GM12892 (cell line): ENCODE data around the gene PCNT.
"Not testable (repeated sequence)": the region's sequence is repeated elsewhere in the genome, so short reads cannot be mapped to it uniquely, and the experiment has no call there.

Experiments used
- DNase-seq: peaks from one replicate; pipeline ENCODE4 v3.0.0; 2011; ENCODE audit not compliant: insufficient read length
- FAIRE-seq: peaks from 2 replicates; lab custom pipeline; 2011; peaks lifted over from hg19 to GRCh38; lab: Jason Lieb, UNC
- POLR2A ChIP-seq: IDR thresholded peaks from 2 replicates; pipeline ENCODE4 v1.6.1; 2011; ENCODE audit warnings: low read depth, low read length, control low read depth
- POLR2AphosphoS5 ChIP-seq: IDR thresholded peaks from 2 replicates; pipeline ENCODE4 v1.6.1; 2011; ENCODE audit warnings: low read depth, low read length, control low read depth
- TAF1 ChIP-seq: IDR thresholded peaks from 2 replicates; pipeline ENCODE4 v1.6.1; 2011; ENCODE audit warnings: low read depth, mild to moderate bottlenecking, control low read depth, low read length, borderline replicate concordance

PCNT gene

GRCh38 chr21:46441331-46441730 is 117.4 kb downstream of the PCNT start:
- TF ChIP-seq POLR2A (no peak), TAF1 (no peak), POLR2AphosphoS5 (no peak)
- FAIRE-seq (no peak), DNase-seq (no peak)

GRCh38 chr21:46441961-46442498 is 118.1 kb downstream of the PCNT start:
- no peak for FAIRE-seq
- no peak for DNase-seq
- TF ChIP-seq POLR2AphosphoS5 (no peak), TAF1 (no peak), POLR2A (no peak)

- TF ChIP-seq TAF1 (no peak), POLR2AphosphoS5 (no peak), POLR2A (no peak)
- no peak for DNase-seq
- no peak for FAIRE-seq
Observed at GRCh38 chr21:46442938-46443337, 119.0 kb downstream of the PCNT start.

GRCh38 chr21:46443910-46444309 is 120.0 kb downstream of the PCNT start:
- no peak for FAIRE-seq

GRCh38 chr21:46448108-46448507 is 124.2 kb downstream of the PCNT start:
- no peak for FAIRE-seq
- no peak for DNase-seq
- TF ChIP-seq POLR2A, result no peak
- TF ChIP-seq TAF1, result no peak
- TF ChIP-seq POLR2AphosphoS5, result no peak

More at GRCh38 chr21:46443910-46444309, 120.0 kb downstream of the PCNT start:
- DNase-seq, result no peak
- no peak for TF ChIP-seq POLR2A
- no peak for TF ChIP-seq TAF1
- no peak for TF ChIP-seq POLR2AphosphoS5

GRCh38 chr21:46448855-46449254 is 124.9 kb downstream of the PCNT start:
- not testable (repeated sequence) for DNase-seq, FAIRE-seq

- TF ChIP-seq POLR2A, result no peak
- no peak for TF ChIP-seq TAF1
- no peak for TF ChIP-seq POLR2AphosphoS5
- DNase-seq (no peak), FAIRE-seq (no peak)
Observed at GRCh38 chr21:46452710-46453109, 128.8 kb downstream of the PCNT start.

GRCh38 chr21:46454142-46454541 is 130.2 kb downstream of the PCNT start:
- no peak for DNase-seq
- no peak for TF ChIP-seq TAF1
- TF ChIP-seq POLR2AphosphoS5, result no peak
- no peak for TF ChIP-seq POLR2A
- FAIRE-seq, result no peak

- DNase-seq (no peak), FAIRE-seq (no peak)
- TF ChIP-seq TAF1 (no peak), POLR2A (no peak), POLR2AphosphoS5 (no peak)
Observed at GRCh38 chr21:46454634-46455390, 130.9 kb downstream of the PCNT start.

GRCh38 chr21:46455575-46456385 is 131.8 kb downstream of the PCNT start:
- TF ChIP-seq POLR2AphosphoS5, result no peak
- no peak for TF ChIP-seq TAF1
- no peak for TF ChIP-seq POLR2A
- FAIRE-seq, result no peak
- no peak for DNase-seq

- DNase-seq, result no peak
- FAIRE-seq, result no peak
- TF ChIP-seq POLR2A (no peak), TAF1 (no peak), POLR2AphosphoS5 (no peak)
Observed at GRCh38 chr21:46456750-46457149, 132.8 kb downstream of the PCNT start.
